Endothelial cell of umbilical vein (primary cell): ENCODE data around the gene PPP1R3A. TPM values are rescaled to one million over a fixed set of nuclear protein-coding genes. Genes with fewer than 3 reads are reported as not detected.

Experiments used
- BruUV-seq: library from RNA; stranded (reverse); fragments of 400-500 nt; replicated peaks from 2 replicates; lab custom pipeline; 2021; lab: Mats Ljungman, UMichigan
- CTCF ChIA-PET: fragments of 300-600, 350-600 bp; sonication (Branson Sonifier 250); formaldehyde crosslinking; loops from one replicate; lab custom pipeline; 2021; ENCODE audit warnings: antibody characterized with exemption, inconsistent platforms; lab: Charles Lee
- POLR2A ChIA-PET: fragments of 300-600, 350-600 bp; sonication (Branson Sonifier 250); formaldehyde crosslinking; loops from one replicate; lab custom pipeline; 2021; ENCODE audit warnings: antibody characterized with exemption, inconsistent platforms; lab: Charles Lee
- DNase-seq: peaks from one replicate; pipeline ENCODE4 v3.0.0-alpha.2; 2011; ENCODE audit warnings: low read depth, low spot score
- FAIRE-seq: peaks from 2 replicates; lab custom pipeline; 2011; peaks lifted over from hg19 to GRCh38; lab: Jason Lieb, UNC
- H2AFZ ChIP-seq: 2 replicates; pipeline ENCODE4 v1.6.0; 2012; ENCODE audit warnings: low read depth, low read length, control low read depth, inconsistent platforms
- H3K27ac ChIP-seq: 2 replicates; pipeline ENCODE4 v1.5.1; 2011; ENCODE audit warnings: low read depth, mild to moderate bottlenecking, control low read depth, low read length, moderate library complexity; ENCODE audit not compliant: insufficient read depth
- H3K27me3 ChIP-seq, 2 experiments: 2 replicates each; pipeline versions ENCODE4 v1.6.0 to v1.6.1; 2011; ENCODE audit warnings: low read length in 2 of 2, mixed read lengths in 1 of 2; ENCODE audit not compliant: control insufficient read depth in 2 of 2, insufficient read depth in 2 of 2
- H3K36me3 ChIP-seq, 2 experiments: 2 replicates in 1 of 2; 3 replicates in 1 of 2; pipeline ENCODE4 v1.5.1; 2011; ENCODE audit warnings: low read length in 2 of 2, mild to moderate bottlenecking in 1 of 2, moderate library complexity in 1 of 2; ENCODE audit not compliant: control insufficient read depth in 2 of 2, insufficient read depth in 2 of 2; ENCODE audit errors: extremely low read depth in 1 of 2
- H3K4me1 ChIP-seq: 3 replicates; pipeline ENCODE4 v1.5.1; 2011; ENCODE audit warnings: mild to moderate bottlenecking, low read length; ENCODE audit not compliant: control insufficient read depth, insufficient read depth; ENCODE audit errors: extremely low read depth
- H3K4me2 ChIP-seq: 2 replicates; pipeline ENCODE4 v1.6.1; 2011; ENCODE audit warnings: low read length, control low read depth, mixed read lengths; ENCODE audit not compliant: insufficient read depth
- H3K4me3 ChIP-seq, 3 experiments: fragments of 200-600 bp in 1 of 3; sonication (generic), shearing (Covaris generic) in 1 of 3; replicated peaks in 1 of 3; 2 replicates each; pipeline ENCODE4 v1.5.1; 2011 to 2016; ENCODE audit warnings: control low read depth in 3 of 3, low read length in 3 of 3, mild to moderate bottlenecking in 2 of 3, inconsistent platforms in 1 of 3, low read depth in 1 of 3, moderate library complexity in 1 of 3; ENCODE audit not compliant: insufficient read depth in 1 of 3
- H3K79me2 ChIP-seq: 2 replicates; pipeline ENCODE4 v1.6.0; 2012; ENCODE audit warnings: low read length, inconsistent platforms; ENCODE audit not compliant: control insufficient read depth, insufficient read depth
- H3K9ac ChIP-seq: replicated peaks from 2 replicates; pipeline ENCODE3; 2011; ENCODE audit warnings: low read length, control low read depth; ENCODE audit not compliant: insufficient read depth; ENCODE audit errors: extremely low read depth
- H3K9me1 ChIP-seq: replicated peaks from 3 replicates; pipeline ENCODE4 v1.6.0; 2011; ENCODE audit warnings: mild to moderate bottlenecking, low read length; ENCODE audit not compliant: control insufficient read depth, insufficient read depth; ENCODE audit errors: extremely low read depth
- H3K9me3 ChIP-seq: replicated peaks from 2 replicates; pipeline ENCODE4 v1.5.1; 2012; ENCODE audit warnings: low read length, inconsistent platforms; ENCODE audit not compliant: control insufficient read depth, insufficient read depth
- H4K20me1 ChIP-seq: replicated peaks from 2 replicates; pipeline ENCODE3; 2011; ENCODE audit warnings: mild to moderate bottlenecking, low read length; ENCODE audit not compliant: control insufficient read depth, insufficient read depth; ENCODE audit errors: extremely low read depth
- EZH2 ChIP-seq: IDR thresholded peaks from 2 replicates; pipeline ENCODE4 v1.6.1; 2012; ENCODE audit warnings: borderline replicate concordance, low read depth, mild to moderate bottlenecking, moderate library complexity, low read length, inconsistent platforms; ENCODE audit not compliant: severe bottlenecking
- FOS ChIP-seq: IDR thresholded peaks from 2 replicates; pipeline ENCODE4 v1.6.1; 2011; ENCODE audit warnings: mild to moderate bottlenecking, low read length, moderate library complexity, borderline replicate concordance; ENCODE audit not compliant: insufficient read depth
- GATA2 ChIP-seq: IDR thresholded peaks from 2 replicates; pipeline ENCODE4 v1.7.0; 2011; ENCODE audit warnings: low read depth, mild to moderate bottlenecking, moderate library complexity, mixed read lengths, low read length; ENCODE audit not compliant: insufficient read length, insufficient read depth
- JUN ChIP-seq: IDR thresholded peaks from 2 replicates; pipeline ENCODE4 v1.6.1; 2011; ENCODE audit warnings: borderline replicate concordance, low read depth; ENCODE audit not compliant: insufficient read length, insufficient read depth
- MYC ChIP-seq: IDR thresholded peaks from one replicate; pipeline ENCODE4 v1.6.1; 2011; ENCODE audit warnings: mild to moderate bottlenecking, low read depth, low read length
- POLR2A ChIP-seq: IDR thresholded peaks from 2 replicates; pipeline ENCODE4 v1.6.1; 2012; ENCODE audit warnings: low read depth, mild to moderate bottlenecking, control low read depth, low read length
- POLR2AphosphoS5 ChIP-seq: IDR thresholded peaks from 2 replicates; pipeline ENCODE4 v1.6.1; 2012; ENCODE audit warnings: low read depth, mild to moderate bottlenecking, control low read depth, low read length, moderate library complexity; ENCODE audit not compliant: insufficient read depth
- dilution Hi-C: fragments of 300-500 bp; cut with MboI; formaldehyde crosslinking; loops from one replicate; pipeline ENCODE4 v1.15.0; 2019; ENCODE audit warnings: low sequenced_read_pairs; ENCODE audit not compliant: extremely low pct_ligation_motif_present
- intact Hi-C: fragments of 100-400 bp; cut with micrococcal nuclease; formaldehyde crosslinking; loops from one replicate; pipeline ENCODE4 v1.10.0; 2022
- polyA plus RNA-seq, 4 experiments: library from polyadenylated mRNA; depleted of rRNA in 3 of 4; stranded (reverse) in 3 of 4; unstranded in 1 of 4; fragments of >200 nt; gene quantifications; 2 replicates each; pipeline versions ENCODE4 v1.2.1 to v1.2.3, GENCODE V29; 2011 to 2012; ENCODE audit warnings: missing spikeins in 1 of 4
- total RNA-seq: library from RNA; stranded (reverse); gene quantifications from 2 replicates; pipeline ENCODE4 v1.2.3, GENCODE V29; 2021
- TF ChIP-seq, protein P1 (sequence below): IDR thresholded peaks from 2 replicates; pipeline ENCODE4 v1.6.1; 2011; ENCODE audit not compliant: insufficient read depth, insufficient read length
- TF ChIP-seq, protein P2 (sequence below), 2 donors: IDR thresholded peaks; 1 replicate in 1 of 2; 2 replicates in 1 of 2; pipeline ENCODE4 v1.5.1; 2011; ENCODE audit warnings: low read length in 2 of 2, mild to moderate bottlenecking in 2 of 2, moderate library complexity in 2 of 2, control low read depth in 1 of 2, inconsistent platforms in 1 of 2, low read depth in 1 of 2; ENCODE audit not compliant: insufficient read depth in 1 of 2; ENCODE audit errors: extremely low read depth in 1 of 2

The PPP1R3A gene
- total and polyA plus RNA-seq, 2 donors (not counting 3 experiments of a cell fraction or from before 2014, with no cell fraction given), result not detected

DNA sequence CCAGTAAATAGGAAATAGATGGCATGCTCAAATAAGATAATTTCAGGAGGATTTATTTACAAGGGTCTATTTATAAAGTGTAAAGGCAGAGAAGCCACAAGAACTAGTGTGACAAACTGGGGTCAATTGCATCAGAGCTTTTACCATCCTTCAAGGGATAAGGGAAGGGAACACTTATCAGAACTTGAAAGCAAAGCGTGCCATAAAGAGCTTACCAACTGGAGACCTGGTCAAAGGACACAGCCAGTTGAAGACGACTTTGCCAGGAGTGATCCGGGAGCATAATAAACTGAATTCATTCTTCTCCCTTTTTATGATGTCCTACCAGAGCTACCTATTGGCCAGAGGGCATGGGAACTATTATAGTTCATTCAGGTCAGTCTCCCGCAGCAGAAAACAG lies 3.2 kb upstream of the PPP1R3A start:
- CTCF ChIA-PET, result interaction anchor here (0.7 kb wide), 1 partner anchor 76 kb away, joined by 5 read pairs; no protein-coding TSS in a partner anchor
- no peaks in the 10 kb centered on the region for H3K9me3 ChIP-seq

More for the DNA sequence above, 3.2 kb upstream of the PPP1R3A start:
- DNase-seq (no peak), FAIRE-seq (no peak)
- no peak overlapping the region for H3K4me3 ChIP-seq
- no peak overlapping the region for H3K4me2 ChIP-seq
- POLR2A ChIA-PET, result no interaction called here
- H4K20me1 ChIP-seq, result no peaks in the 10 kb centered on the region
- H3K27me3 ChIP-seq, result no peaks in the 10 kb centered on the region
- no peak overlapping the region for H2AFZ ChIP-seq
- no peaks in the 10 kb centered on the region for H3K9me1 ChIP-seq
- TF ChIP-seq POLR2A (no peak), GATA2 (no peak), EZH2 (no peak), POLR2AphosphoS5 (no peak), FOS (no peak), JUN (no peak), MYC (no peak)
- TF ChIP-seq, protein P1, sequence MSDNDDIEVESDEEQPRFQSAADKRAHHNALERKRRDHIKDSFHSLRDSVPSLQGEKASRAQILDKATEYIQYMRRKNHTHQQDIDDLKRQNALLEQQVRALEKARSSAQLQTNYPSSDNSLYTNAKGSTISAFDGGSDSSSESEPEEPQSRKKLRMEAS, result no peak
- TF ChIP-seq, protein P2, sequence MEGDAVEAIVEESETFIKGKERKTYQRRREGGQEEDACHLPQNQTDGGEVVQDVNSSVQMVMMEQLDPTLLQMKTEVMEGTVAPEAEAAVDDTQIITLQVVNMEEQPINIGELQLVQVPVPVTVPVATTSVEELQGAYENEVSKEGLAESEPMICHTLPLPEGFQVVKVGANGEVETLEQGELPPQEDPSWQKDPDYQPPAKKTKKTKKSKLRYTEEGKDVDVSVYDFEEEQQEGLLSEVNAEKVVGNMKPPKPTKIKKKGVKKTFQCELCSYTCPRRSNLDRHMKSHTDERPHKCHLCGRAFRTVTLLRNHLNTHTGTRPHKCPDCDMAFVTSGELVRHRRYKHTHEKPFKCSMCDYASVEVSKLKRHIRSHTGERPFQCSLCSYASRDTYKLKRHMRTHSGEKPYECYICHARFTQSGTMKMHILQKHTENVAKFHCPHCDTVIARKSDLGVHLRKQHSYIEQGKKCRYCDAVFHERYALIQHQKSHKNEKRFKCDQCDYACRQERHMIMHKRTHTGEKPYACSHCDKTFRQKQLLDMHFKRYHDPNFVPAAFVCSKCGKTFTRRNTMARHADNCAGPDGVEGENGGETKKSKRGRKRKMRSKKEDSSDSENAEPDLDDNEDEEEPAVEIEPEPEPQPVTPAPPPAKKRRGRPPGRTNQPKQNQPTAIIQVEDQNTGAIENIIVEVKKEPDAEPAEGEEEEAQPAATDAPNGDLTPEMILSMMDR (IDR thresholded peaks at IDR 0.05; ENCODE audit: extremely low read depth in 1 of 2, insufficient read depth in 1 of 2, low read depth in 1 of 2, low read length in 2 of 2), result no peak
- no peaks in the 10 kb centered on the region for H3K36me3 ChIP-seq
- no peak overlapping the region for H3K27ac ChIP-seq
- no TSS peak for BruUV-seq
- intact Hi-C loops, result no loop called here
- H3K4me1 ChIP-seq, result no peaks in the 10 kb centered on the region
- dilution Hi-C loops, result no loop called here
- H3K9ac ChIP-seq, result no peak overlapping the region
- H3K79me2 ChIP-seq, result no peaks in the 10 kb centered on the region
